HK-2 (cell line): ENCODE measurements around the gene FBXL20.
"Not testable (repeated sequence)": the region's sequence is repeated elsewhere in the genome, so short reads cannot be mapped to it uniquely, and the experiment has no call there.

Source experiments
- DNase-seq: peaks from one replicate; pipeline ENCODE4 v3.0.0-alpha.2; 2018; ENCODE audit not compliant: unreplicated experiment

FBXL20 gene

GRCh38 chr17:39401412-39402243 is at the start of gene FBXL20:
Gene FBXL20 (minus strand): TSS chr17:39401626. CDS start chr17:39401402, 224 bp downstream.
- peak; percentile 87 for DNase-seq

GRCh38 chr17:39450847-39451581 is 49.6 kb upstream of the FBXL20 start, which contains the start of gene MED1:
Gene MED1 (minus strand): TSS chr17:39451263. CDS start chr17:39451062, 201 bp downstream.
- DNase-seq, result peak; percentile 94

- DNase-seq, result no peak
Measured at GRCh38 chr17:39450051-39450450, 48.6 kb upstream of the FBXL20 start.

GRCh38 chr17:39447561-39447960 is 46.1 kb upstream of the FBXL20 start:
- no peak for DNase-seq

GRCh38 chr17:39443326-39443725 is 41.9 kb upstream of the FBXL20 start:
- no peak for DNase-seq

GRCh38 chr17:39439868-39440267 is 38.4 kb upstream of the FBXL20 start:
- DNase-seq, result not testable (repeated sequence)

- no peak for DNase-seq
Measured at GRCh38 chr17:39429600-39429999, 28.2 kb upstream of the FBXL20 start.

- no peak for DNase-seq
Measured at GRCh38 chr17:39416141-39416540, 14.7 kb upstream of the FBXL20 start.

GRCh38 chr17:39410279-39410678 is 8.9 kb upstream of the FBXL20 start:
- DNase-seq, result no peak

GRCh38 chr17:39408360-39408759 is 6.9 kb upstream of the FBXL20 start:
- no peak for DNase-seq

- DNase-seq, result no peak
Measured at GRCh38 chr17:39406951-39407350, 5.5 kb upstream of the FBXL20 start.

- no peak for DNase-seq
Measured at GRCh38 chr17:39405436-39405835, 4.0 kb upstream of the FBXL20 start.

- peak; percentile 20 for DNase-seq
Measured at GRCh38 chr17:39404542-39405378, 3.3 kb upstream of the FBXL20 start.

GRCh38 chr17:39402890-39403605 is 1.6 kb upstream of the FBXL20 start:
- no peak for DNase-seq

- DNase-seq, result peak; percentile 91
Measured at GRCh38 chr17:39402244-39402889, 941 bp upstream of the FBXL20 start.

- DNase-seq, result peak; percentile 33
Measured at GRCh38 chr17:39400547-39401411, 647 bp downstream of the FBXL20 start.

GRCh38 chr17:39399791-39400190 is 1.6 kb downstream of the FBXL20 start:
- no peak for DNase-seq

- no peak for DNase-seq
Measured at GRCh38 chr17:39393736-39394135, 7.7 kb downstream of the FBXL20 start.

- no peak for DNase-seq
Measured at GRCh38 chr17:39391448-39391847, 10.0 kb downstream of the FBXL20 start.

GRCh38 chr17:39385040-39385439 is 16.4 kb downstream of the FBXL20 start:
- DNase-seq, result no peak
